HG02870 (cell line): ENCODE measurements around the gene TRIM2.

ENCODE experiments used
- ATAC-seq: cut with Tn5 transposase; IDR thresholded peaks from one replicate; pipeline ENCODE4 v1.9.1; 2021; ENCODE audit warnings: mild to moderate bottlenecking, moderate library complexity; ENCODE audit not compliant: unreplicated experiment

Gene TRIM2

DNA sequence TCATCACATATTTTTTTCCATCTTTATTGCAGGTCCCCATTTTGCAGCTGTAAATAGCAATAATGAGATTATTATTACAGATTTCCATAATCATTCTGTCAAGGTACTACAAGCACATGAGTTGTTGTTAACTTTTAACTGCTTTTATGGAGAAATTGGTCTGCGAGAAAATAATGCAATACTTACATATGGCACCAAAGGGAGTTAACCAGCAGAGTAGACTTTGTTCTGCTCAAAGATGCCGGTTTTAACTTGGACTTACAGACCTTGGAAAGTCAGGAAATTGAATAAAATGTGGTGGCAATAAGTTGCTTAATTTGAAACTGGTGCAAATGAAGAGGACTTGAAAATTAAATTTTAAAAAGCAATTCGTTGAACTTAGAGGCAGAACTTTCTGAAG is 119.8 kb downstream of the TRIM2 start:
- no peak for ATAC-seq

DNA sequence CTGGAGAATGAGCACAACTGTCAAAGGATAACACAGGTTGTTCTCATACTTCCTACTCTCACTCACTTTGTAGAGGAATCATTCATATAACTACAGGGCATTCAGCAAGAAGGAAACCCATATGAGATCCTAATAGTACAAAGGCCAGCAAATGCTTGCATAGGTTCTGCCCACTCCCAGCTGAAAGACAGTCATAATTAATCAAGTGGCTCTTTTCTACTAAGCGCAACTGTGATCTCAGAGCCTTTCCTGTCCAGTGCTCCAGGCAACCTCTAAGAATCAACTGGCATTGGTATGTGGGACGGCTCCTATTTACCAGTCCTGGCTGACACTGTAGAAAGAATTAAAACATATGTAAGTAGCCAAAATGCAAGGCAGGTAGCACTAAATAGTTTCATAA is 121.3 kb downstream of the TRIM2 start:
- ATAC-seq, result no peak

DNA sequence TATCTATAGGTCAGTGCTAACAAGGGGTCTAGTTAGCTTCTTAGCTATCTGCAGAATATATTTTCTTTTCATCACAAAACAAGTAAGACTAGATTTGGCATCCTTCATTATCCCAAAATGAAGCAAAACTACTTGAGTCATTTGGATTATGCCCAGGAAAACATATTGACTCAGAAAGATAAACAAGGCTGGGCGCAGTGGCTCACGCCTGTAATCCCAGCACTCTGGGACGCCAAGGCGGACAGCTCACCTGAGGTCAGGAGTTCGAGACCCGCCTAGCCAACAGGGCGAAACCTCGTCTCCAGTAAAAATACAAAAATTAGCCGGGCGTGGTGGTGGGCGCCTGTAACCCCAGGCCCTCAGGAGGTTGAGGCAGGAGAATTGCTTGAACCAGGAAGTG is 122.3 kb downstream of the TRIM2 start:
- ATAC-seq, result no peak

DNA sequence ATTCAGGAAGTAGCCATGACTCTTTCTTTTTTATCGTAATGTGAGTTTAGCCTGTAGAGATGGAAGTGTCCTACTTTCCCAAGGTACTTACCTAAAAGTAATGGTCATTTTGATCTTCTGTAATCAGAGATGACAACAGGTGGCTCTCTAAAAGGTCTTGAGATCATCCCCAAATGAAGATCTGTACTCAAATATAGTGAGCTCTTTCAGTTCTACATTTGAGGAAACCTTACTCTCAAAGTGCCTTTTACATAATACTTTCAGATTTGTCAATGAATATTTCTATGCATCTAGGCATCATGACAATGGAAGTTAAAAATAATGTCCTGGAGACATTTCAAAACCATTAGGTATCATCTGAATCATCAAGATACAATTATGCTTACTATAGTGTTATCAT is 123.0 kb downstream of the TRIM2 start:
- ATAC-seq, result peak; percentile 74

DNA sequence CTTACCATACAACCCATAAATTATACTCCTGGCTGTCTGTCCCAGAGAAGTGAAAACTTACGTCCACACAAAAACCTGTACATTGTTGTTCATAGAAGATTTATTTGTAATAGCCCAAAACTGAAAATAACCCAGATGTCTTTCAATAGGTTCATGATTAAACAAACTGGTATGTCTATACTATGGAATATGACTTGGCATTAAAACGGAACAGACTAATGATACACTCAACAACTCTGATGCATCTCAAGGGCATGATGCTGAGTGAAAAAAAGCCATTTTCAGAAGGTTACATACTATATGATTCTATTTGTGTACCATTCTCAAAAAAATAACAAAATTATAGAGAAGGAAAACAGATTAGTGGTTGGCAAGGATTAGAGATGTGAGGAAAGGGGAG is 128.7 kb downstream of the TRIM2 start:
- no peak for ATAC-seq

DNA sequence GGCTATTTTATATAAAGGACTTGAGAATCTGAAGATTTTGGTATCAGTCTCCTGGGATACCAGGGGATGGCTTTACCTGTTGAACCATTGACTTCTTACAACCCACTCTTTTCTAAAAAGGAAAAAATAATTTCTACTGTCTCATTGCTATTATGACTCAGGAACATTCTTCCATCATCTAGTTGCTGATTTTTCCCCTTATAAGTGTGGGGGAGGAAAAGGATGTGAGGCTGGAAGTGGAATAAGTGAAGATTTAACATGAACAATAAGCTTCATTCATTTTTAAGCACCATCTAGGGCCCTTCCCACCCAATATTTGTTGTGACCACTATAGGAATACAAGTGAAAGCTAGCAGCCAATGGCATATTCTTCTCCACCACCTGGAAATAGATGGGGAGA is 129.6 kb downstream of the TRIM2 start:
- ATAC-seq, result no peak

DNA sequence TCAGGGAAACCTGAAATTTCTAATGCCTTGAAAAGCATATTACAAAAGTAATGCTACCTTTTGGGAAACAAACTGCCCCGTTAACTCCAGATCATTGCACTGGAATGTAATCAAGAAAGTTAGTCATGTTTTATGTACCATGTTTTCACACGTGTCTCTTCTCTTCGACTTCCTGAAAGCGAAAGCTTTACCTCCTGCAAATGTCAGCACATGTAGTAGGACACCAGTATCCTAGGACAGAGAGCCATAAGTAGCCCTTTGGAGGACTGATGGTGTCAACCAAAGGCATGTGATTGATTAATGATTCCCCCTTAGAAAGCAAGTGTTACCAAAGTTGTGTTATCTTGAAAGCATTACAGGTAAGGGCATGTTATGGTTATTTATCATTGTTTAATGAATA is 131.4 kb downstream of the TRIM2 start:
- no peak for ATAC-seq

DNA sequence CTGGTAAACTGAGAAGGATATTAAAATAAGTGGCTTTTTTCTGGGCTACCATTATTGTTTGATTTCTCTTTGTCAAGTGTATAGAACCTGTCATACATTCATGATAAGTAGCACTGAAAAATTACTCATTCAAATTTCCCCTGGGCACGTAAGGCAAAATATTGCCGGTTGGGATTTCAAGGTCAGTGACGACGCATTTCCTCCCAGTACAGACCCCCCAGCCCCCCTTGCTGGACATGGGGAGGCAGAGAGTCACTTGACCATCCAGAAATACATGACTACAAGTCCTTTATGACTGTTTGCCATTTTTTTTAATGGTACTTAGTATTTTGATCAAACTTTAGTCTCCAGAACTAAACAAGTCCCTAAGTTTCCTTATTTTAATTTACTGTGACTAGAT is 133.4 kb downstream of the TRIM2 start:
- ATAC-seq, result no peak

DNA sequence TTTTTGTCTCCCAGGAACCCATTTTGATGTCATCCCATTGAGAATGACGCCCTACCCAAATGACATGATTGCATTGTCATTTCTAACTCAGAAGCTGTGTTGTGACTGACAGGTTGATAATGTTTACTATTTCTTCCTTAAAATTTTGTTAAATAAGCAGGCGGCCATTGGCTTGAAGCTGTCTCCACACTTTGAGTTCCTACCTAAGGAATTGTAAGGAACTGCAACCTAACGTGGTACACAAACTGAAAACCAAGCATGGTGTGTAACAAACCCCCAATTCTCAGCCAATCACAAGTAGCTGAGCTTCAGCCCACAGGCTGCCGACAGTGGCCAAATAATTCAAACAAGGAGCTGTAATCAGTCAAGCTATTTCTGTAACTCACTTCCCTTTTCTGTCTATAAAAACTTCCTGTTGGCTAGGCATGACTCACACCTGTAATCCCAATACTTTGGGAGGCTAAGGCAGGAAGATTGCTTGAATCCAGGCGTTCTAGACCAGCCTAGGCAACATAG is 137.4 kb downstream of the TRIM2 start:
- ATAC-seq, result no peak

DNA sequence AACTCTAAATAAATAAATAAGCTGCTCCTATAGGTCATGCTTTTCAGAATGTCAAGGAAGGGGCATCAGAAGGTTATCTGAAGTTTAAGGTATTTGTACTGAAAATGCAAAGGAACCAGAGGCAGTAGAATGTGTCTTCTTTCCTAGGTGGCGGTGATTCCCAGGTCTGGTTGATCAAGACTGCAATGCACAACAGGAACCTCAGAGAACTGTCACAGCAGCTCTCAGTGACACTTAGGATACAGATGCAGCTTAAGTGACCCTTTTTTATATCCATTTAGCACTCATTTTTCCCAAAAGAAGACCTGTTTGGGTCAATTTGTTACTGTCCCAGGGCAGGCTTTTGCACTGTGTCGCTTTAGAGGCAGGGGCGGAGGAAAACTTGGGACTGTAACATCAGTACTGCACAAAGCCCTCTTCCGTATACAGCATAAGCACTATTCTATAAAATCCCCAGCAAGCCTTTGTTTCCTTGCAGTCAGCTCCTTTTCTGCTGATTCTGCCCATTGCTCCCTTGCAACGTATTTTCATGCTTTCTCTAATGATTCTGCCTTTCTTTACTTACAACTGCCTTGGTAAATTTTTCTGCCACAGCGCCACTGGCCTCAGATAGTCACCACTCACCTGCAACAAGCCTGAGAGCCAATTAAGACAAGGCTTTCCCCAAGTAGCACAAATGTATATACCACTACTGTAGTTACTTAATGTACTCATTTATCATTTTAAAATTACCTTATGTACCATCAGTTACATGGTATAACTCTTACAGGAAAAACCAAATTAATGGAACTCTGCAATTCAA is 138.7 kb downstream of the TRIM2 start:
- ATAC-seq, result no peak

DNA sequence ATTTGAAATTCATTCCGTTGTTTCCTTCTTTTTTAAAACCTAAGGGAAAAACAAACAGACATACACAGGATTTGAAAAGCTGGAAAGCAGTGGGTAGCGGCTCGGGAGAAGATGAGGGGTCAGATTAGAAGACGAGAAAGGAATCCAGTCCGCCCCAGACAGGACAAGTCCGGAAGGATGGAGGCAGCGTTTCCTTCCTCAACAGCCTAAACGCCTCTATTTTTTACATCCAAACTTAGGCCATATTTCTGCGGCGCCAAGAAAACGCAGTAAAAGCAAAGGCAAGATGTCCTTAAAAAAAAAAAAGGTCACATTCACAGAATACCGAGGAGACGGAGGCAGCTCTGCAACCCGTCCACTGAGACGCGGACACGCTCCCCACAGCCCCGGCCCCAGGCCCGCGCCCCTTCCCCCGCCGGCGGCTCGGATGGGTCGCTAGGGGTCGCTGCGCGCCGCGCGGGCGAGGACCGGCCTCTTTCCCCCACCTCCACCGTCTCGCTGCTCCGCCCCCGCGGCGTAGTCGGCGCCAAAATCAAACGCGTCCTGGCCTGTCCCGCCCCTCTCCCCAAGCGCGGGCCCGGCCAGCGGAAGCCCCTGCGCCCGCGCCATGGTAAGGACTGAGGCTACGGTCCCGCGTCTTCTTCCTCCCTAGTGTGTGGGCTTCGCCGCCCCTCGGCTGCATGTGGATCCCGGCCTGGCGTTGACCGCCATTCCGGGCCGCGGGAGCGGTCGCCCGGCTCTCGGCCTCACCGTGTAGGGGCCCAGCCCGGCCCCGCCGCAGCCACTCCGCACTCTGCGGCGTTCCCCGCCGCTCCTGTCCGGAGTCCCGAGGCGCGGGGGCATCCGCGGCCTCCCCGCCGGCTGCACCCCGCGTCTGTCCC is 140.1 kb downstream of the TRIM2 start, which contains the start of gene MND1:
MND1 (plus strand) TSS at position 558 of the 881 bp plus-strand sequence; CDS start at position 608, 50 bp downstream.
- peak; percentile 75 for ATAC-seq

DNA sequence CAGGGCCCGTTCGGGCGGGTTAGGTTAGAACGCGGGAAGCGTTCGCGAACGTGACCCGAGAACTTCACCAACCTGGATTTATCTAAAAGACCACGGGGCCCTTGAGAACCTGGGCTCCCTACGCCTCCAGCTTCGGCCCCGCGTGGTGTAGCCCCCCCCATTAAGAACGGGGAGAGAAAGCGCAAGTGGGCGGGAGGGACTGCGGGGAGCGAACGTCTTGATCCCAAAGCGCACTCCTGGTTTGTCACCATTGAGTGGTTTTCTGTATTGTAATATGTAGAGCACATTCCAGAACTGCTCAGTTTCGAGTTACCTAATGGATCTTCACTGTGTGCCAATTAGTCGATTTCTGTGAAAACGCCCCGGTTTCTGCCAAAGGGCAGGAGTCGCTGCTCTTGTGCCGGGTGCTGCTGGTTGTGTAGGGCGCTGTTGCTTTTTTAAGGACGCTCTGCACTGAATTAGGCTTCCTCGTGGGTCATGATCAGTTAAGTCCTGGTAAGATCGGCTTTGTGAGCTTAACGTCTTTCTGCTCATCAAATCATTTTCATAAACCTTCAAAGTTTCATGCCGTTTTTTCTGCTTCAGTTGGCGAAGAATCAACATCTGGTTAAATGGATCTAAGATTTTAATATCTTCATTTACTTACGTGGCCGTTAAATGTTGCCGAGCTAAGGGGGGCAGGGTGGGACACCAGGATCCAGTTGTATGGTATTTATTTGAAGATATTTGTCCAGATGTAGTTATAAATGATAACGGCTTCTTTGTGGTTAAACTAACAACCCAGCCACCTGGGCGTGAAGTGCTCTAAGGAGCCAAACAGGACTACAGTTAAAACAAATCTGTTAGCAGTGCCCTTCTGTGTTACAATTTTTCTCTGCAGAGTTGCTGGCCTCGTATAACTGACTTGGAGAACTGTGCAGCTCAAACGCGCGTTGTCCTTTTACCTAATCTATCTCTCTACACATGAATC is 141.1 kb downstream of the TRIM2 start:
- peak; percentile 28 for ATAC-seq

DNA sequence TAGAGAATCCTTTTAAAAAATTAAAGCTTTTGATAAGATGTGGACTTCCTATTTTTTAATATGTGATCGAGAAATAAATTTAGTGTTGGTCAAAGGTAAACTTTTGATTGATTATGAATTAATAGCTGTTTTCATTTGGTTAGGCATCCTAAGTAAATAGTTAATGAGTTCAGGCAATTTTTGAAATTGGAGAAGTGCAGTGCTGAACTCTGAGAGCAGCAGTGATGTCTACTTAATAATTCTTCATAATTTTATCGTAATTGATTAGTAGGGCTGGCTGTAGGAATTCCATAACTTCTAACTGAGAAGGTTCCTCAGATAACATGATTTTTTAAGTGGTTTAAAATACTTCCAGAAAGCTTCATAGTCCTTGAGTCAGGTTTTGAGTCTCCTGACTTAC is 141.8 kb downstream of the TRIM2 start:
- ATAC-seq, result no peak

DNA sequence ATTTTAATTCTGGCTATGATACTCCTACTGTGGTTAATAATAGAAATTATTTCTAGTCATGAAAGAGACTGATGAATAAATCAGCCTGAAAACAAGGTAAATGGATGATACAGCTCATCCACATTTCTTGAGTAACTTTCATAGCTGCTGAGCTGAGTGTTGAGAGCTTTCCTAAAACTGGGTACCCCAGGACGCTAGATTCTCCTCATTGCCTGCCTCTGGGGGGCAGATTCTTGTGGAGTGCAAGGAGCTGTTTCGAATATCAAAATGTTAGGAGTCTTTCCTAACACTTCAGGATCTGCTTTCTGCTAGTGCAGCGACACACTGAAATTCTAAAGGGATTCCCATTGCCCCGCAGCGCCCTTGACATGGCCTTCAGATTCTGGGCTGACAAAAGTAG is 142.3 kb downstream of the TRIM2 start:
- ATAC-seq, result no peak

DNA sequence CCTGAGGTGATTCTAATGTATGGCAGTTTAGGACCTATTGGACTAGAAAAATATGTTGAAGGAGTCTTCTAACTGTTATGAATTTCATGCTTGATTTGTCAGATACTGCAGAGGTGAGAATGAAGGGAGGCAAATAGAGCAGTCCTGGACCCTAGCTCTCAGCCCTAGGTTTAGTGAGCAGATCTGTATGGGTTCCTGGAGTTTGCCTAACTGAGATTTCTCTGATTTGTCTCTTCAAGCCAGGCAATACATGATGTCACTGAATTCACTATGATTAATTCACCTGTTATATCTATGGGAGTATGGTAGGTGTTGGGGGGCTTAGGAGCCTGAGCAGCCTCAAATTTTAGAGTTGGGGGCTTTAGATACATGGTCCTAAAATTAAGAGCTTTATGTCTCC is 142.9 kb downstream of the TRIM2 start:
- ATAC-seq, result no peak

DNA sequence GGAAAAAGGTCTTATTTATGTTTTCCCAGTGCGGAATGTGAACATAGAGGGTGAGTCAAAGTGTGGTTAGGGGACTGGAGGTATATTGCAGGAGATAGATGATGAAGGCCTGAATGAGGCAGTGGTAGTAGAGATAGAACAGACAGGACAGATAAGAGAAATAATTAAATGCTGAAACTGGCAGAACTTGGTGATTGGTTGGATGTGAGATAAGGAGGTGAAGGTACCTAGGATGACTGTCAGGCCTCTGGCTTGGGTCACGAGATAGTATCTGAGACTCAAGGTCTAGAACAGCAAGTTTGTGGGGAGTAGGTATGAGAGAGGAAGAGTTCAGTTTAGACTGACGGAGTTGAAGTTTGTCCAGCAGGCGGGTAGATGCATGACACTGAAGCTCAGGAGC is 143.8 kb downstream of the TRIM2 start:
- ATAC-seq, result no peak

DNA sequence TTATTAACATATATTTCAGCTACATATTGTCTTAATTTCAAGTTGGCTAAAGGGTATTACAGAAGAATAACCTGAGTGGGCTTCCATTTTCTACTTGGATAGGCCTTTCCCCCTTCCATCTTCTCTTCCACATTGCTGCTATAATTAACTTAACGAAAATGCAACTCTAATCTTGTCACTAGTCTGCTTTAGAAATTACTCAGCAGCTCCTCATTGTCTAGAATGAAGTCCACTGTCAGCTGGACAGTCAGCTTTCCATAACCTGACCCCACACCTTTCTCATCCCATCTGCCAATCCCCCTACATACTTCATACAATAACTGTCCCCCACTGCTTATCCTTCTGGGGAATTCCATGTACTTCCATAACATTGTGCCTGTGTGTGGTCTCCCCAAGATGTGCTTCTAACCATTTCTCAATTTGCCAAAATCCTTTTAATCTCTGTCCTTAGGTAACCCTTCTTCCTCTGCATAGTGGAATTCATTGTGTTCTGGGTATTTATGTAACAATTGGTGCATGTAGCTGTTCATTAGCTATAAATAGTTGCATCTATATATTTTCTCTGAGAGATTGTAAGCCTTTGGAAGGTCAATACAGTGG is 145.1 kb downstream of the TRIM2 start:
- ATAC-seq, result no peak

DNA sequence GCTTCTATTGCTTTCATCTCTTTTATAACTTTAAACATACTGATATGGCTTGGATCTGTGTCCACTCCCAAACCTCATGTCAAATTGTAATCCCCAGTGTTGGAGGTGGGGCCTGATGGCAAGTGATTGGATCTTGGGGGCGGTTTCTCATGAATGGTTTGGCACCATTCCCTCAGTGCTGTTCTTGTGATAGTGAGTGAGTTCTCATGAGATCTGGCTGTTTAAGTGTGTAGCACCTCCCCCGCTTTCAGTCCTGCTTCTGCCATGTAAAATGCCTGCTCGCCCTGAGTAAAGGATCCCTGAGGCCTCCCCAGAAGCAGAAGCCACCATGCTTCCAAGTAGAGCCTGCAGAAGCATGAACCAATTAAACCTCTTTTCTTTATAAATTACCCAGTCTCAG is 157.9 kb downstream of the TRIM2 start:
- no peak for ATAC-seq

DNA sequence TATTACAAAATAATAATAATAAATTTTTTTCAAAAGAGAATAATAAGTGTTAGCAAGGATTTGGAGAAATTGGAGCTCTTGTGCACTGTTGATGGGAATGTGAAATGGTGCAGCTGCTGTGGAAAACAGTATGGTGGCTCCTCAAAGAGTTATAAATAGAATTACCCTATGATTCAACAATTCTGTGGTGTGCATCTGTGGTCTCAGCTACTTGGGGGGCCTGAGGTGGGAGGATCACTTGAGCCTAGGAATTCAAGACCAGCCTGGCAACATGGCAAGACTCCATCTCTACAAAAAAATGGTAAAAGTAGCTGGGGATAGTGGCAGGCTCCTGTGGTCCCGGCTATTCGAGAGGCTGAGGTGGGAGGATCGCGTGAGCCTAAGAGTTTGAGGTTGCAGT is 159.8 kb downstream of the TRIM2 start:
- ATAC-seq, result no peak

DNA sequence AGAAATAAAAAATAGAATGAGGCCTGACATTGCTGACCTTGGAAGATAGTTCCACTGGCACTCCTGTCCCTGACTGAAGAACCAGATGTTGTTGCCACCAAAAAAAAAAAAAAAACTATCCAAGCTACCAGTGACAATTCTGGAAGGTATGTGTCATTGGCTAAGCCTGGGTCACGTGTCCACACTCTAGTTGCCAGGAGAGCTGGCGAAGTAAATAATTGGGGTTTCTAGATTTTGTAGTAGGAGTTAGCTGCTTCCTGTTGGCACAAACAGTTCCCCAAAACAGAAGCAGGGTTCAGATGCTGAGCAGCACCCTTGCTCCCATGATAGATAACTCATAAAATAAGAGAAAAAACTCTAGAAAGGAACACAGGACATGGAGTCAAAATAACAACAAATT is 160.8 kb downstream of the TRIM2 start:
- ATAC-seq, result no peak
